ENCODE measurements around the gene P2RX1.

The P2RX1 gene

DNA sequence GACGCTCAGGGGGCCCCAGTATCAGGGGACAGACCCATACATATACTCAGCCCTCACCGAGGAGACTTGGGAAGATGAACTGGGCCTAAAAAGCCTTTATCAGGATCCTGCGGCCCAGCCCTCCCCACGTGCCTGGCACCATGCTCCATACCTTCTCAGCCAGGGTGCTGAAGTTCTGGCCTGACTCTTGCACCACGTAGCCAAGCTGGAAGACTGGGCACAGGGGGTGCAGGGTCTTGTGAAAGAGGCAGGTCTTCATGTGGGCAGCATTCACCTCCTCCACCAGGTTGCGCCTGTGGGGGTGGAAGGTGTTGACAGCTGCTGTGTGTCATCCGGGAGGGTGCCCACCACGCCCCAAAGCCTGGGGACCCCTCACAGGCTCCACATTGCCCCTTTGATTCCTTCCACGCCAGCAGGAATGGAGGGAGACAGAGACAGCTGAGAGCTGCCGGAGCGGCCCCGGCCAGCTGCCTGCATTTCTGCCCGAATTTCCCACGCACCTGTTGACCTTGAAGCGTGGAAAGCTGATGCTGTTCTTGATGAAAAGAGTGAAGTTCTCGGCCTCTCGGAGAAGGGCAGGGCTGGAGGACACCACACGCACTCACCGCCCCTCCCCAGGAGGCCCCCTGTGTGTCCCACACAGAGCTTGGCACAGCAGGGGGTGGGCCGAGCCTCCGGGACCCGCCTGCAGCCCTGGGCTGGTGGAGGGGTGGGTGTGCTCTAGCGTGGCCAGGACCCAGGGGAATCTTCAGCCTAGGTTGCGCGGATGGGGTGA, 13.0 kb downstream of the P2RX1 start:
- no peak for DNase-seq

DNA sequence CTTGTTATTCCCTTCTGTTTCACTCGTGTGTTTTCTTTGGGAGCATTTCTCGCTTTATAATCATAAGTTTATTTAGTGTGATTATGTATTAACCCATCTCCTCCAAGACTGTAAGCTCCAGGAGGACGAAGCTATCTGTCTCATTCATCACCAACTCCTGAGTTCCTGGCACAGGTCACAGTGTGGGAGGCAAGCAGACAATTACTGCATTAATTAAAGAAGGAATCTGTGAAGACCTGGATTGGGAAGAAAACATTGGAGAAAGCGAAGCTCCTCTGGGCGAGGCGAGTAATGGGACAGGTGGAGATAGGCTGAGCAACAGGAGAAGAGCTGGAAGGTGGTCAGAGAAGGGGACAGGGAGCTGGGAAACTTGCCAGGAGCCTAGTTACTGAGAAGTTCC, 15.6 kb downstream of the P2RX1 start:
- DNase-seq: no peak

DNA sequence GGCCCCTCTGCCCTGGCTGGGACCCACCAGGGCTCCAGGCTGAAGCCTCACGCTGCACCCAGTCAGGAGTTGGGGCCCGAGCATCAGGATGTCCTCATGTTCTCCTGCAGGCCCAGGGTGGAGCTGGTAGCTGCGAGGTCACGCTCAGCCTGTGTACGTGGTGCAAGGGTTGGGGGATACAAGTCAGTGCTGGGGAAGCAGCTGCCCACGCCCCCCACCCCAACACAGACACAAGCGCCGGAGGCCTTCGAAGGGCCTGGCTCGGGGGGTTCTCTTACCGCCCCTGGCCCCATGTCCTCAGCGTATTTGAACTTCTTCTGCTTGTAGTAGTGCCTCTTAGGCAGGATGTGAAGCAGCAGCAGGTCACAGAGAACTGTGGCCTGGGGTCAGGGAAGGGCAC, 18.5 kb downstream of the P2RX1 start:
- DNase-seq: no peak

DNA sequence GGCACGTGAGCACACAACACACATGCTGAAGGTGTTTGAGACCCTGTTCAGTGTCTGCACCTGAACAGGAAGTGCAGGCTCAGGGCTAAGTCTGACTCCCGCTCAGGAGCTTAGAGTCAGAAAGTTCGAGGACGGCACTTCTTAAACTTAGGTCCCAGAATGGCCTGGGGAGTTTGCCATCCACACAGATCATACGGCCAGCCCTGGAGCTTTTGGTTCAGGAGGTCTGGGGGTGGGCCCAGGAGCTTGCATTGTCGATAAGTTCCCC, 19.4 kb downstream of the P2RX1 start:
- DNase-seq: no peak

DNA sequence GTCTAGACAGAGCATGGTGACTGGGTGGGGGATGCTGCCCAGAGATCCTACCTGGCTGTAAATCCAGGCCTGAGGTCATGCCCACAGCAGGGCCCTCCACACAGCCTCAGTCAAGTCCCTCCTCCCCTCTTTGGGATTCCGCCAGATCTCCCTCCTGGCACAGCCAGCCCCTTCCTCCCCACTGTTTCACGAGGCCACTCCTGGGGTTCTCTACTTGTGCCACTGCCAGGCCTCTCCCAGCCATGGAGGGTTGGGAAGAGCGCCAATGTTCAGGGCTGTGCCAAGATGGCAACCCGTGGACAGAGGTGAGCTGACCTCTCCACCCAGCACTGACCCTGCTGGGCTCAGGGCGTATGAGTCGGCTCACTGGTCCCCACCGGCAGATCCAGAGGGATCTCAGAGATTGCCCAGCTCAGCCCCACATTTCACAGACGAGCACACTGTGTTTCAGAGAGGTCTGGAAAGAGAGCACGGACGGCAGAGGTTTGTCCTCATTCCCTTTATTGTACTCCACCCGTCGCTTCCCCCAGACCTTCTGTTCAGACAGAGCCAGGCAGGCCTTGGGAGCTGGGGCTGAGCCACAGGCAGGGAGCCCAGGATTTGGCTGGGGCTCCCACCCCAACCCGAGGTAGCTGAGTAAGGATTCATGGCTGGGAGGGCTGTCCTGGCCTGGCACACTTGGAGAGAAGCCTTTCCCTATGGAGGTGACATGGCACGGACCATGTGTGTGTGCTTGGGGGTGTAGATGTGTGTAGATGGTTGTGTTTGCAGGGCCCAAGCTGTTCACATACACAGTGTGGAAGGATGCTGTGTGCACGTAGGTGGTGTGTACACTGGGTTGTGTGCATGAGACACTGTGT, 19.9 kb downstream of the P2RX1 start:
- DNase-seq: no peak

DNA sequence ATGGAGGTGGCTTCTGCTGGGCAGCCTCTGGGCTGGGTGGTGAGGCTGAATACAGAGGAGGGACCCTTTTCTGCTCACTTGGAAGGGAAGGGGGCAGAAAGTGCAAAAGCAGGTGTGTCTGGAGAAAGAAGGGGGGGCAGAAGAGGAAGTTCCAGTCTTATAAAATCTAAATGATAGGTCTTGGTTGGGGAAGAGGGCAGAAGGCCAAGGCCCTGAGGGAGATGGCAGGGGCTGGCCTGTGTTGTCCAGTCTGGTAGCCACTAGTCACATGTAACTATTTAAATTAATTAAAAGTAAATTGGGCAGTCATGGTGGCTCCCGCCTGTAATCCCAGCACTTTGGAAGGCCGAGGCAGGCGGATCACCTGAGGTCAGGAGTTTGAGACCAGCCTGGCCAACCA, 20.9 kb downstream of the P2RX1 start:
- no peak for DNase-seq

DNA sequence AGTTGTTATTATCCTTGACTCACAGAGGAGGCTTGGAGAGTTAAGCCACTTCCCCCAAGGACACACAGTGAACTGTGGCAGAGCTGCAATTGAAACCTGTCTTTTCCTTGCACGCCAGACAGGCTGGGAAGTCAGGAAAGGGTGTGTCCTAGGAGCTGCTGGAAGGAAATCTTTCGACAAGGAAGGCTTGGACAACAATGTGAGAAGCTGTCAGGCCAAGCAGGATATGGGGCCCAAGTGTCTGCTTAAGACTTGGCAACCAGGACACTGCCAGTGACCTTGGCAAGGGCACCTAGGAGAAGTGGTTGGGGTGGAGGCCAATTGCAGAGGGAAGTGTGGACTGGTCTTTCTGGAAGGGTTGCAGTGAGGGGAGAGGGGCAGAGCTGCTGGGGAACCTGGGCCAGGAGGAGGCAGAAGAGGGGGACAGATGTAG, 21.3 kb downstream of the P2RX1 start:
- no peak for DNase-seq

DNA sequence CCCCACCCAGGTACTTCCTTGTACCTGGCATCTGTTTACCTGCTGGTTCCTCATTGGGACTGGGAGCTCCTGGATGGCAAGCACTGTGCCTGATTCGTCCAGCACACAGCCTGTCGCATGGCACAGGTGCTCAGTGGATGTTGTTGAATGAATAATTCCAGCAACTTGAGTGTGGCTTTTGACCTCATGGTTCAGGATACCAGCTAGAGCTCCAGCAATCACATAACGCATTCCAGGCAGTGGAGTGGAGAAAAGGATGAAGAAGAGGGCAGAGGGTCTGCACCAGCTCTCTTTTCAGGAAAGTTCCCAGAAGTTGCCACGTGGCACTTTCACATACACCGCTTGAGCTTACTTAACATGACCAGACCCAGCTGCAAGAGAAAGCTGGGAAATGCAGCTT, 22.1 kb downstream of the P2RX1 start:
- no peak for DNase-seq

DNA sequence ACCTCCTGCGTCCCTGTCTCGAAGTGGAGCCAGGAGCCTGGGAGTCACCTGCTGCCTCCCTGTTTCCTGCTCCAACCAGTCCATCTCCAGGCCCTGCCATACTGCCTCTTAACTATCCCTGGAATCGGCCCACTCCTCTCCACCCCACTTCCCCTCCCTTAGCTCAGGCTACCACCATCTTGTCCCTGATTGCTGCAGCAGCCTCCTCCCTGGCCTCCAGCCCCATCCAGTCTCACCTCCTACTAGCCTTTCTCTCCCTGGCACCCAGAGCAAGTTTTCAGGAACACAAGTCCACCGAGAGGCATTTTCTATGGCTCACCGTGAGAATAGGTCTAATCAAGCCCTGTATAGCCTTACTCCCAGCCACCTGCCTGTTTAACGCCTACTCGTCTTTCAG, 22.5 kb downstream of the P2RX1 start:
- no peak for DNase-seq

DNA sequence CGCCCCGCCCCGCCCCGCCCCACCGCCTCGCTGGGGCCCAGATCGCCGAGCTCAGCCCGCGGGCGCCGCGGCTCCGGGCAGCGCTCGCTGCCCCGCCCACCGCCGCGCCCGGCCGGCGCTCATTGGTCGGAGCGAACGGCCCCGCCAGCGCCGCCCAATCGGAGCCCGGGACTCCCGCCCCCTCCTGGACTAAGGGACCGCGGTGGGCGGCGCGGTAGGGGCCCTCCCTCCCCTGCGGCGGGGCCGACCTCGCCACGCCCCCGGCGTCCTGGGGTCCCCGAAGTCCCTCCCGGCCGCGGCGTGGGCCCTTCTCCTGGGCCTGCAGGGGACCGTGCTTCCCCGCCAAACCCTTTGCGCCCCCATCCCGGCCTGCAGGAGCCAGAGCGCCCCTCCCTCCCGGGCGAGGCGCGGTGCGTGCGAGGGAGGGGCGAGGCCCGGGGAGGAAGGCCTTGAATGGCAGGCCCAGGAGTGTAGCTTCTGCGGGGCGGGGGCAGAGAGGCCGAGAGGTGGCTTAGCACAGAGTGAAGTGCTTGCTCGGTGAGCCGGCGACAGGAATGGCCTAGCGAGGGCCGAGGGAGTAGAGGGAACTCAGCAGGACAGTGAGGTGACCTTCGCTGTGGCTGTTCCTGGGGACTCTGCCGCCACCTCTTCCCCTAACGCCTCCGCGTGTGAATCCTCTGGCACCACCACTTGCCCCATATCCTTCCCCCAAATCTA, 23.1 kb downstream of the P2RX1 start, which contains the start of gene CAMKK1:
TSS of gene CAMKK1 (minus strand) at position 51 of the 717 bp plus-strand sequence. CDS start 7,366 bp downstream, outside the sequence.
- peak; percentile 96 for DNase-seq

DNA sequence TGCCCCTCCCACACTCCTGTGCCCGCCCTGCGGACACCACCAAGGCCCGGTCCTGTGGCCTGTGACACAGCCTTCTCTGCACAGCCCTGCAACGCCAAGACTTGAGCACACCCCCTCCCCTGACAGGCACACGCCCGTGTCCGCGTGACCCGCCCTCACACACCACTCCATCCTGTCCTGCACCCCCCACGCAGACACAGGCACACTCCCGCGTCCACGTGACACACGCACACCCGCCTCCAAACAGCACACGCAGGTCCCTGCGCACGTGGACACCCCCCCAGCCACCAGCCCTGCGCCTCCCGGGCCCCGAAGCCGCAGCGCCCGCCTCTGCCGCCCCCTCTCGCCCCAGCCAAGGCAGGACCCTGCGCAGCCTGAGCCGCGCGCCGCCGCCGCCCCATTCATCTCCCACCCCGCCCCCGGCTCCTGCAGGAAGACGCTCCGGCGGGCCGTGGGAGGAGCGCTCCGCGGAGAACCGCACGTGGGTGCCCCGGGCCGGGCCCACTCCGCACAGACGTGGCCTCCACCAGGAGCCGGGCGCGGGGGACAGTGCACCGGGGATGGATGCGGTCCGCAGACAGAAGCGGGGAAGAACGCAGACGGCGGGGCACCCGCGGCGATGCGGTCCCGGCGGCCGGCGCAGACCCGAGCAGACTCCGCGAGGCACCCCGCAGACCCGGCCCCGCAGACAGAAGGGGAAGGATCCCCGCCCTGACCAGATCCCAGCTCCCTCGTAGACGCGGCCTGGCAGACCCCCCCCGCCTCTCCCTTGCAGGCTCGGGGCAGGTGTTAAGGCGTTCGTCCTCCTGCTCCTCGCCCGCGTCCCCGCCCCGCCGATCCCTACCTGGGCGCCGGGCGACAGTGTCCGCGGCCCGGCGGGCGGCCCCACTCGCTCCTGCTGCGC, 23.9 kb downstream of the P2RX1 start:
- DNase-seq: peak; percentile 89

DNA sequence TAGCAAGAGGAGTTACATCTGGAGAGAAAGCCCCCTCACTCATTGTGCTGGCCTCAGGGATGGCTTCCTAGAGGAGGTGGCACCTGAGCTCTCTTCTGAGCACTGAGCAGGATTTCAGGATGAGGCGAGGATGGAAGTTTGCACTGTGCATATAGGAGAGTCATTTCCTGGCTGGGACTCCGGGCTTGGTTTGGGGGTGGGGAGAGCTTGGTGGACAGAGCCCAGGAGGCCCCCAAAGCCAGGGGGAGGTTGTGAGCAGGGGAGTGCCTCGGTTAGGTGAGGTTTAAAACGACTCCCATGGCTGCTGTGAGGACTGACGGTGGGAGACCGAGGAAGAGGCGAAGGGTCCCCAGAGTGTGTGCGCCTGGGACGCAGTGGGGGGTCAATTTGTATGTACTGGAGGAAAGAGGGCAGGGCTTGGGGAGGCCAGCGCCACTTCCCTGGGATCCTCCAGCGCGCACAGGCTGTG, 24.6 kb downstream of the P2RX1 start:
- DNase-seq: no peak

DNA sequence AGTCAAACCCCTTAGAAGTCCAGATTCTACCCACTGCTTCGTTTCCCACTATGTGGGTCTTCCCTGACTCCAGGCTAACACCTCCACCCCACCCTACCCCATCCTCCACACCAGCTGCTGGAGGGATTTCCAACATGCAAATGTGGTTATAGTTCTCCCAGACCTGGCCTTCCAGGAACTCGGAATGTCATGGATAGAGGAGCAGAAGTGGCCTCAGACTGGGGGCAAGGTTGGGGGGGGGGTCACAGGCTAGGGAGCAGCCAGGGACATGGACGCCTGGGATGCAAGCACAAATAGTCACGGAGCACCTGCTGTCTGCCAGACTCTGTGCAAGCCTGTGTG, 25.4 kb downstream of the P2RX1 start:
- no peak for DNase-seq

DNA sequence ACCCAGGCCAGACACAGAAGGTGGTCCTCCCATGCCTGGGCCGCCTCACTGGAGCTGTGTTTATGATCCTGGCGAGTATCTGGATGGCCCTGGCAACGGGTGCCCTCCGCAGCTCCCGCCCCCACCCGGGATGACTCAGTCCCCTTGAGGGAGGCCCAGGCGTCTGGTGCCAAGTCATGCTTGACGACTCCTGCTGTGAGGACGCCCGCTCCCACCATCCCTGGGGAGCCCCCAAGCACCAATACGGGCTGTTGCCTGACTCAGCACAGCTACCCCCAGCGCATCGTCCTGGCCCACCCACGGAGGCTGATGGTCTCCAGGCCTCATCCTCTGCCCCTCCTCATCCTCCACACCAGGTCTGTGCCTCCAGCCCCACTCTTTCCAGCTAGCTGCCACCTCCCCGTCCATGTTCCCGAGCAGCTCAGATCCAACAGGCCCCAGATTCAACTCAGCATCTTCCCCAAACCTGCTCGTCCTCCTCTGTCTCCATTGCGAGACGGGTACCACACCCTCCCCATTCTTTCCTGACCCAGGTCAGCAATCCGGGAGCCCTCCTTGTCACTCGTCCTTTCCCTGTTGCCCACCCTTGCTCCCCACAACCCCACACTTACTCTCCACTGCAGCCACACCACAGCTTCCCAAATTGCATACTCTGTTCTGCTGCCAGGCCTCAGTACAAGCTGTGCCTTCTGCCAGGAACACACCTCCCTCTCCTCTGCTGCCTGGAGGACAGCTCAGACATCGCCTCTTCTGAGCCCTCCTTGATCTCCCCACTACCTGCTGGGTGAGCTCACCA, 26.0 kb downstream of the P2RX1 start:
- DNase-seq: peak; percentile 94

DNA sequence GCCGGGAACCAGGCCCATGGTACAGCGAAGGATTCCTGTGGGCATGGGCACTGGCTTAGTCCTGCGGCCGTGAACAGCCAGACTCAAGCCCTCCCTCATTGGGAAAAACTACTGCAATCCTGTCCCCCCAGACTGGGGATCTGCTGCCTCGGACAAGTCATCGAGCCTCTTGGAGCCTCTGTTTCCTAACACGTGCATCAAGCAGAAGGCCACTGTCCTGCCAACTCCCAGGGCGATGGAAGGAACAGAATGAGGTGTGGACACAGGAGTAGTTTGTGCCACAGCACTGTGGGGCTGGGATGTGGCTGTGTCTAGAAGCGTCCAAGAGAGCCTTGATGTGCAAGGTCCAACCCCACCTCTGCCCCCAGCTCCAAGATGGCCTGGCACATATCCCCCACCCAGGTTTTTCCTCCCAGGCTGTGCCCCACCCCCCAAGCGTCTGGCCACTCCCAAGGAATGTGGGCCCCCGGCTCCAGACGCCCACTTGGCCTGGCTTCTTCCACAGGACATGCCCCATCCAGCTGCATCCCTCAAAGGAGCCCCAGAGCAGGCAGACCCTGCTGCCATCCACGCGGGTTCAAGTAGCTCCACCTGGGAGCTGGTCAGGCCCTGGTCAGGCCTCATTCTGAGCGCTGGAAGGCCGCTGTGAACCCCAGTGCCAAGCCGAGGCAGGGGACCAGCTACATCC, 26.8 kb downstream of the P2RX1 start:
- DNase-seq: no peak

DNA sequence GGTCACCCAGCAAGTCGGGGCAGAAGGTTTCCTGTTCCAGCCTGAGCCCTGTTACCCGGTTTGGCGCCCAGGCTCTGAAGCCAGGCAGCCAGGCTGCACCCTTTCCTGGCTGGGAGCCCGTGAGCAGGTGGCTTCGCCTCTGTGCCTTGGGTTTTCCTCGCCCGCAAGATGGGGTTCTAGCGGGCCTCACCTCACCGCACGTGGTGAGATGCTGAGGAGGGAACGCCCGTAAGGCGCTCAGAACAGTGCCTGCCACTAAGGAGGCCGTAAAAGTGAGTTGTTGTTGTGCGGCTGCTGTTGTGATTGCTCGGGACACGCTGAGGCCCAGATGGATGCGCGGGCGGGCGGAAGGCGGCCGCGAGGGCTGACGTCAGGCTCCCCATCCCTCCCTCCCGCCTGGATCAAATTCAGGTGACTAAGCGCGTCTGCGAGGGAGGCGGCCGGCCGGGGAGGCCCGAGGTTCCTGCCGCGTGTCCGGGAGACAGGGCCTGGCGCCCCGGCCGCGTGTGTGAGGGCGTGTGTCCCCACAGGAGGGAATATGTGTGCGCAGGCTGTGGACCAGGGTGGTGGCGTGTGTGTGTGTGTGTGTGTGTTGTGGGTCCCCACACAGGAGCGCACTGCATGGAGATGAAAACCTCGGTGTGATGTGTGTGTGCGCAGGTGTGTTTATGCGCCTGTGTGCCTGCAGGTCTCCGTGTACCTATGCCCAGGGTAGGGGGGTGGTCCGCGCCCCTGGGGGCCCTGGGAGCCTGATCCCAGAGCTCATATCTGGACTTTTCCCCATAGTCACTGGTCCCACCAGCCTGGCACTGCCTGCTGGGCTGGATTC, 27.7 kb downstream of the P2RX1 start:
- DNase-seq: peak; percentile 96

DNA sequence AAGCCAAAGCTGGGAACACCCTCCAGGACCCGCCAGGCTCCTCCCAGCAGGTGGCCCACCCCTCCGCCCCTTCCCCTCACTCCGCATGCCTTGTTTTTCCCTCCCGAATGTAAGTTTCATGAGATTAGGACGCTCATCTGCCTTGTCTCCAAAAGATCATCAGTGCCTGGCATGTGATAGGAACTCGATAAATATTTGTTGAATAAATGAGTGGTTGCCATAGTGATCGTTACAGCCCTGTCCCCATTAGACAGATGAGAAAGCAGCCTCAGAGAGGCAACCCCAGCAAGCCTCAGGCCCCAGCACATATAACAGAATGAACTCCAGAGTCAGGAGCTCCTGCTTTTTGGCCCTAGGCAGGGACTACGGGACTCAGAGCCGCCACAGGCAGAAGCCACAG, 28.5 kb downstream of the P2RX1 start:
- no peak for DNase-seq

DNA sequence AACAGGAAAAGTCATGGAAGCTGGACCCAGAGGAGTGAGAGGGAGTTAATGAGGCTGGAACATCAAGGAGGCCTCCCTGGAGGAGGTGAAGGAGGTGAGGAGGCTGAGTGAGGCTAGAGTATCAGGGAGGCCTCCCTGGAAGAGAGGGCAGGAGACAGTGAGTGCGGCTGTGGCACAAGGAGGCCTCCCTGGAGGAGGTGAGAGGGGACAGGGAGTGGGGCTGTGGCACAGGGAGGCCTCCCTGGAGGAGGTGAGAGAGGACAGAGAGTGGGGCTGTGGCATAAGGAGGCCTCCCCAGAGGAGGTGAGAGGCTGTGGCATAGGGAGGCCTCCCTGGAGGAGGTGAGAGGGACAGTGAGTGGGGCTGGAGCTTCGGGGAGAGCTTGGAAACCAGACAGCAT, 28.9 kb downstream of the P2RX1 start:
- no peak for DNase-seq

DNA sequence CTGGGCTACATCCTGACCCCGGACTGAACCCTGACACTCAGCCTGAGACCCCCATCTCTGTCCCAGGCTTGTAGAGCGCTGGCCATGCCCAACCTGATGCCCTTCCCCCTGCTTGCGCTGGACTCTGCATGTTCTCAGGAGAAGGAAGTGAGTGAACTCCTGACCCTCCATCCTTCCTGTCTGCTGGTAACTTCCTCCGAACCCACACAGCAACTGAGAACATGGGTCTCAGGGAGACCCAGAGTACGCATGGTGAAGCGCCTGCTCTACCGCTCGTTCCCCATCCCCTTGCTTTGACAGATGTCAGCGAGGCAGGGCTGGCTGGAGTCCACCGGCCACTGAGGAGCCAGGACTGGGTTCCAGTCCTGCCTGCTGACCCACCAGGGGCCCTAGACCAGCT, 29.5 kb downstream of the P2RX1 start:
- no peak for DNase-seq

DNA sequence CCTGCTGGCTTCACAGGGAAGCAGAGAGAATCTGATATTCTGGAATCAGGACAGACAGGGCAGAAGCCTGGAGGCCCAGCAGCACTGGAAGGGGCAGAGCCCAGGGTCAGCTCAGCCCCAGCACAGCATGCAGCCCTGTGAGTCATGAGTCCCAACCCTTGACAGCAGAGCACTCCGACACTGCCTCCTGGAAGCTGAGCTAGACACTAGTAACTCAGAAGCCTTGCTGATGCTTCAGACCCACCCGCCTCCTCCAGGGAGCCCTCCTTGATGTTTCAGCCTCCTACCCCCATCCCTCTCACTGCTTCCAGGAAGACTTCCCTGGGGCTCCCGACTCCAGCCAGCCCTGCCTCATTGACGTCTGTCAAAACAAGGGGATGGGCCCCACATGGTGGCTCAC, 30.3 kb downstream of the P2RX1 start:
- DNase-seq: peak; percentile 94
